Measurements from ENCODE around the gene IFT80.
A peak's percentile ranks its signal among the peaks of the same experiment; 100 is the strongest.

IFT80 gene

DNA sequence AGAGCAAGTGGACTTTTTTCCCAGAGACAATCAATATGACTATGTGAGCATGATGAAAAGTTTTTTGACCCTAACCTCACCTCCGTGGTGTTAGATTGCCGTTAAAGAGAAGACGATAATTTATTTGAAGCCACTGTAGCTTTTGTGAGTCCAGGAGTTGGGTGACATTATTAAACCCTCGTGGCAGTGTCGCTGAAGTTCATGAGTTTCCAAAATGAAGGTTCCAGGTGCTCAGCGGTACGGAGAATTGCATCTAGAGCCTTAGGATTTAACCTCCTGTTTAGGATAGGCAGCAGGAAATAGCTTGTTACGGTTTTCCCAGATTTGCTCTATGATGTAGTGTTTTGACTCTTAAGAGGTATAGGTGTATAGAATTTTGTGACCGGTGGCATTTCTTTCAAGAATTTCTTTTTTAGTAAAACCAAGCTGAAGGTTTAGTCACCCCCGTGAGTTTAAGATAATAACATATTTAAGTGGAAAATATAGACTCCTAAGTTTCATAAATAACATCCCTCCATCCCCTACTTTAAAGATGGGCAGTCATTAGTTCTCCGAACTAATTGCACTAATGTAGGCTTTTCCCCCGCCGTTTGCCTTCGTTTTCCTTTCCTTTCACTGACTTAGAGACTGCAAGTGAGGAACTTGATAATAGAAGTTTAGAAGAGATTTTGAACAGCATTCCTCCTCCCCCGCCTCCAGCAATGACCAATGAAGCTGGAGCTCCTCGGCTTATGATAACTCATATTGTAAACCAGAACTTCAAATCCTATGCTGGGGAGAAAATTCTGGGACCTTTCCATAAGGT is 2.5 kb upstream of the IFT80 start:
- DNase-seq (ENCODE audit: low read depth, low spot score): no peak
- peak overlapping the region; percentile 74 for H3K27ac ChIP-seq

DNA sequence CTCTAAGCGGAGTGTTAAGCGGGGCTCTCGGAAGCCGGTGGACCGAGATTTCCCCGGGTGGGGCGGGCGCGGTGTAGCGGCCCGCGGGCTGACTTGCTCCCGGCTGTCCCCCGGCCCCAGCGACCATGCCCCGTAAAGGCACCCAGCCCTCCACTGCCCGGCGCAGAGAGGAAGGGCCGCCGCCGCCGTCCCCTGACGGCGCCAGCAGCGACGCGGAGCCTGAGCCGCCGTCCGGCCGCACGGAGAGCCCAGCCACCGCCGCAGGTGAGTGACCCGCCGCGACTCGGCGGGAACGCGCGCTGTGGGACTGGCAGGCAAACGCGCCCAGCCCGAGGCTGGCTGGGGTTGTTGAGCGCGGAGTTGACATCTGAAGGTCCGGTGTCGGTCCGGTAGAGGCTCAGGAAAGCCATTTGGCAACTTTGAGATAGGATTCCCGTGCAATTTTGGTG is 1.7 kb upstream of the IFT80 start:
- DNase-seq (ENCODE audit: low read depth, low spot score): no peak
- peak overlapping the region; percentile 74 for H3K27ac ChIP-seq

DNA sequence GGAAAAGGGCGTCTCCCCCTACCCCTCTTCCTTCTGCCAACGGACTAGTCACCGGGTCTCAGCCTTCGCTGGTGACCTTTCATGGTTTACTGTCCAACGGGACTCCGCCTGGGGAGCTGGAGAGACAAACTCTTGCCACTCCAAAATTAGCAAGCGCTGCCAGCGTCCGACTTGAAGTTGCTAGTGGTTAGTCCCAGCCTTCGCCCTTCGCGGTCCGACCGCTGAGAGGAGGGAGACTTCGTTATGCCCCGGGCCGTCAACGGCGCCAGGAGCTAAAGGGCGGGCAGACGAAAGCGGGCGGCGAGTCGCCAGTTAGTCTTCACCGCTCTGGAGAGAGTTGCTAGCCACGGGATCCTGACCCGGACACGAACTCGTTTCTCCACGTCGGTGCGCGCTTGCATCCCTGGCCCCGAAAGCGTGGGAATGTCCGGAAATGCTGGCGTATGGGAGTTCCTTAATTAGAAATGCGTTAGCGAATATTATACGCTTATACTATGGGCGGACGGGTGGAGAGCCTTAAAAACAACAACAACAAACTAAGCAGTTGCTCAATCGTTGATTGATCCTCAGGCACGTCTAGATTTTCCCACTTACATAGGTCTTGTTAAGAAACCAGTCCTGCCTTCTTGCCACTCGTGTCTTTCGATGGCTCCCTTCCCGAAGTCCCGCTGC is 1.1 kb upstream of the IFT80 start:
- H3K27ac ChIP-seq: peak overlapping the region; percentile 74
- DNase-seq (ENCODE audit: low read depth, low spot score): no peak

DNA sequence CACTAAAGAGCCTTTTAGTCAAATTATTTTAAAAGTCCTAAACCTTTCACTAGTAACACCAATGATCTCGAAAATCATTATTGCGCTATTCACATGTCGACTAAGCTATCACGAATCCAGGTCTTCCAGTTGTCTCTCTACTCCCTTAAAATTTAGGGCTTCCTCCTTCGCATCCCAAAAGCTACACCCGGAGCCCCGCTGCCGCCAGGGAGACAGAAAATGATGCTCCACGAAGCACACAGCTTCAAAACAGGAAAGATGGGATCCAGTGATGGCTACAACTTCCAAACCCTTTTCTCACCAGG is 253 bp downstream of the IFT80 start:
- DNase-seq (ENCODE audit: low read depth, low spot score): no peak
- H3K27ac ChIP-seq: peak overlapping the region; percentile 74

DNA sequence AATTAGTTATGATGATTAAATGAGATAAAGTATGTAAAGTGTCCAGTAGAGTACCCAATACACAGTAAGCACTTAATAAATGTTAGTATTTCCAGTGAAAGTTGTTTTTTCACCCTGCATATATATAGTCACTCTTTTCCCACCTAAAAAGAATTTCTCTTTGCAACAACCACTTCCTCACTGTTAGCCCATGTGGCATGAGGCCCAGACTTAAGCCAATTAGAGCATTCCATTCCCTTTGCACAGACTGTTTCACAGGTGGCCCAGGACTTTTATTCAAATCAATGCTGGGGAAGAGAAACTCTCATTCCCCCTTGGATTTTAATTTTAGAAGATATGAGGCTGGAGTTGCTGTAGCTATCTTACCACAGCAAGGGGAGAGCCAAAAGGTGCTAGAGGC is 3.7 kb downstream of the IFT80 start:
- no peak for DNase-seq (ENCODE audit: low read depth, low spot score)
- H3K27ac ChIP-seq: no peak overlapping the region

DNA sequence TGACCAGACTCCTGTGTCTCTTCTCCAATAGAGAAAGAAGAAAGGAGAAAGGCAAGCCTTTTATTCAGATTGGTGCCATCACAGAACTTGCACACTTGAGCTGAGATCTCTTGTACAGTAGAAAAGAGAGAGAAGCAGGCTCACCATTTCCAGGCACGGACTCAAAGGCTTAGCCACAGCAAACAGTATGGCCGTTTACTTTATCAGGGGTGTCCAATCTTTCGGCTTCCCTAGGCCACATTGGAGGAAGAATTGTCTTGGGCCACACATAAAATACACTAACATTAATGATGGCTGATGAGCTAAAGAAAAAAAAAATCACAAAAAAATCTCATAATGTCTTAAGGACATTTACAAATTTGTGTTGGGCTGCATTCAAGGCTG is 5.0 kb downstream of the IFT80 start:
- H3K27ac ChIP-seq: no peak overlapping the region
- DNase-seq (ENCODE audit: low read depth, low spot score): no peak

DNA sequence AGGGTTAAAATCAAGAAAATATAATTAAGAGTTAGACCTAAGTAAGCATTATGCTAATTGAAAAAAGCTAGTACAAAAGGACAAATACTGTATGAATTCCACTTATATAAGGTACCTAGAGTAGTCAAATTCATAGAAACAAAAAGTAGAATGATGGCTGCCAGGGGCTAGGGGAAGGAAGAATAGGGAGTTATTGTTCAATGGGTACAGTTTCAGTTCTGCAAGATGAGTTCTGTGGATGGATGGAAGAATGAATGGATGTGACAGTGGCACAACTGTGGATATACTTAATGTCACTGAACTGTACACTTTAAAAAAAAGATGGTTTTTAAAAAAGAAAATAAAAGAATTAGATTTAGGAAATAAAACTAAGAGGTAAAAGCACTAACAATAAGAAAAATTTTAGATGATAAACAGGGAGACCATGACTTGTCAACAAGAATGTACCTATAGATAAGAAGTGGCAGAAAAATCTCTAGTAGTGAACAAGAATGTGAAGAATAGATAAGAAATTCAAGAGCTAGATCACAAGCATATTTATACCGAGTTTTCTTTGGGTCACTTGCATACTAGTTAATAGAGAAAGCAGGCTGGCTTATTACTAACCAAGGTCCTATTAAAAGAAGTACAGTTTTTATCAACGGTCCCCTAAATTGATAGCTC is 5.5 kb downstream of the IFT80 start:
- no peak overlapping the region for H3K27ac ChIP-seq
- no peak for DNase-seq (ENCODE audit: low read depth, low spot score)

DNA sequence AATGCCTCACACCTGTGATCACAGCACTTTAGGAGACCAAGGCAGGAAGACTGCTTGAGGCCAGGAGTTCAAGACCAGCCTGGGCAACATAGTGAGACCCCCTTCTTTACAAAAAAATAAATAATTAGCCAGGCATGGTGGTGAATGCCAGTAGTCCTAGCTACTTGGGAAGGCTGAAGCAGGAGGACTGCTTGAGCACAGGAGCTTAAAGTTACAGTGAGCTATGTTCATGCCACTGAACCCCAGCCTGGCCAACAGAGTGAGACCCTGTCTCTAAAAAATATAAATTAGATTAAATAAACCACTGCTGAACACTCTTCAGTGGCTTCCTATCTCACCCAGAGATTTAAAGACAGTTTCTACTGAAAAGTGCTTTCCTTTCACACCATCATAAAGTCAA is 6.2 kb downstream of the IFT80 start:
- DNase-seq (ENCODE audit: low read depth, low spot score): no peak
- H3K27ac ChIP-seq: no peak overlapping the region

DNA sequence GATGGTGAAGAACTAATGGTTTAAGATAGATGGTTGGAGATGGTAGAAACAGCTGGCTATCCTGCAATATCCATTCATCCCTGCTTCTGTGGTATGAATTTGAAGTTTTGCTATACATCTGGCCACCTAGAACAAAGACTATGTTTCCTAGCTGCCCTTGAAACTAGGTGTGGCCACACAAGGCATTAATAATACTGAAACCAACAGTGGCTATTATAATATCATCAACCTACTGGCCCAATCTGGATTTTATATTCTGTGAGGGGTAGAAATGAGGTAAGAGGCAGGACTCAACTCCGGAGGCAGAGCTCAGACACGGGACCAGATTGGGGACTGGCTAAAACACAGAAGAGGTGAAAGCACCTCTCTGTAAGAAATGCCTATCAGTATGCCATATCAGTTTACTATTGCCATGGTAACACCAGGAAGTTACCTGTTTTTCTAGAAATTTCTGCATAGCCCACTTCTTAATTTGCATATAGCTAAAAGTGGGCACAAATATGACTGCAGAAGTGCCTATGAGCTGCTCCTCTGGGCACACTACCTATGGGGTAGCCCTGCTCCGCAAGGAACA is 8.4 kb downstream of the IFT80 start:
- no peak for DNase-seq (ENCODE audit: low read depth, low spot score)
- H3K27ac ChIP-seq: no peak overlapping the region

DNA sequence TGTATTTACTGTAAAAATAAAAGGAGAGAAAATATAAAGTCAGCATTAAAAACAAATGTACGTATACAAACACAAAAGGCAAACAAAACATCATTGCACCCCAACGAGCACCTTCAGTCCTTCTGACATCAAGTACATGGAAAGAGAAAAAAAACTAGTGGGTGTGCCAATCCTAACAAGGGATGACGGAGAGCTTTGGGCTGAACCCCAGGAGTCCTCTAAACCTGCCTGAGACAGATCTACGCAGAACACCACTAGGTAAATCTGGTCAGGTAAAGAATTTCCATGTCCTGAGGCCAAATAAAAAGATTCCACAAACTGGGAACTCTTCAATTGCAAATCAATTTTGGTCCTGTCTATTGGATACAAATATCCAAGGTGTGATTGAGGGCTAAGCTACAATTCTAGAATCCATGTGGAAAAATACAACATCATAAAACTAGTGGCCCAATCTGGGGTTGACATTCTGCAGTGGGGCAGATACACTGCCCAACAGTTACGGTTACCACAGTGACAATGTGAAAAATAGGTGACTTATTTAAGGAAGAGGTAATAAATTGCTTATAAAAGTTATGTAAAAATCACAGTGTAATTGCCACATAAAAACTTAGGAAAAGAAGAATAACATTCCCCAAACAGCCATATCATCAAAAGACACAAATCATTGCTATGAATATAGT is 14.2 kb downstream of the IFT80 start:
- H3K27ac ChIP-seq: no peak overlapping the region
- DNase-seq (ENCODE audit: low read depth, low spot score): no peak

DNA sequence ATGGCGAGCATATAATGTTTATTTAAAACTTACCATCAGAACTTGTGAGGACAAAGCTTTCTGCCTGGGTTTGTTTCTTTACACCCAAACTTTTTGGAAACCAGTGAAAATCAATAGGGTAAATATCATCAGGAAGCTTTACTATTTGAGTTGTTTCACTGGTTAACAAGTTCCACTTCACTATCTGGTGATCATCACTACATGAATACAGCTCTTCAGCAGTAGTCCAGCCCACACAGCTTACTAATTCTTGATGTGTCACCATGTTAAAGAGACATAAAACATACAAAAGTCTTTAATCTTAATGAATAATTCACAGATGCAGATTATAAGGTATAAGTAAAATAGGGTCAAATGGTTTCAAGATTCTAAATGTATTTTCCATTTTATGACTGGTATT is 17.6 kb downstream of the IFT80 start:
- DNase-seq (ENCODE audit: low read depth, low spot score): no peak
- H3K27ac ChIP-seq: no peak overlapping the region

DNA sequence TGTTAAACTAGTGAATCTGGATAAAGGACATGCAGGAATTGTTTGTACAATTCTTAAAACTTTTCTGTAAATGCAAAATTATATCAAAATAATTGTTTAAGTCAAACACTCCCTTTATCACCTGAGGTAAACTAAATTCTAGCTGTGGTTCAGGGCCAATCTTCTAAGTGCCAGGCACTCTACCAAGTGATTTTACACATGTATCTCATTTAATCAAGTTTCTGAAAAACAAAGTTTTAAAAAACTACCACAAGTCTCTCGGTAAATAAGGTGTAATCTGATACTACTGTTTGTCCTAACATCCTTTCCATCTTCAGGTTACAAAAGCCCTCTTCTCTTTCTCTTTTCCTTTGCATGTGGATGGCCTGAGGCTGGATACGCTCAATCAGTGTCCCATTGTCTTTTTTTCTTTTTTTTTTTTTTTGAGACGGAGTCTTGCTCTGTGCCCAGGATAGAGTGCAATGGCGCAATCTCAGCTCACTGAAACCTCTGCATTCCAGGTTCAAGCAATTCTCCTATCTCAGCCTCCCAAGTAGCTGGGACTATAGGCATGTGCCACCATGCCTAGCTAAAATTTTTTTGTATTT is 19.3 kb downstream of the IFT80 start:
- H3K27ac ChIP-seq: no peak overlapping the region
- DNase-seq (ENCODE audit: low read depth, low spot score): no peak

DNA sequence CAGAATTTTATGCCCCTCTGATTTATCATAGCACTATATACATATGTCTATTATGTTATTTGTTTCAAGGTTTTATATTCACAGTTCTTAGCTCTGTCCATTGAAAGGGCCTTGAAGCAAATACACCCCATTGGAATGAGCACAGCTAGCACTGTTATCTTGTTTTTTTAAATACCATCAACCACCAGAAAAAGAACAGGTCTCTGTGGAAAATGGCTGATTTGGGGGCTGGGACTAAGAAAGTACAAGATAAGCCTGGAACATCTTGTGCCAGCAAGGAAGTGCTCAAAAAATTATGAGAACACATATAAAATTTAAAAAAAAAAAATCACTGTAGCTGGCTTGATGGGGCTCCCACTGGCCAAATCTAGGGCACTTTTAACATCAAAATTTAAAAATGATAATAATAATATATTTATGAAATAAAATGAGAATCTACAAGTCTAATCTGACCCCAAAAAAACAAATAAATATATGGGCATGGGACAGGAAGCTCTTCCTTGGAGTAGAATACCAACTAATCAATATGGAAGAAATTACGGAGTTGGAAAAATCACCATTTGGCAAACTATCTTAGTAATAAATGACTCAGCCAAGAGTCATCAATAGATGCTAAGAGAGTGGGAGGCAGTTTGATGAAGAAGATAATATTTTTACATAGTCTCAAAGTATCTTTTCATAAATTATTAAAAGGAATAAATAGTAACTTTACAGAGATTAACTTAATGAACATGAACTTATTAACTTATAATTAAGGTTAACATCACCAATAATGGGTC is 20.5 kb downstream of the IFT80 start:
- no peak overlapping the region for H3K27ac ChIP-seq
- DNase-seq (ENCODE audit: low read depth, low spot score): no peak

DNA sequence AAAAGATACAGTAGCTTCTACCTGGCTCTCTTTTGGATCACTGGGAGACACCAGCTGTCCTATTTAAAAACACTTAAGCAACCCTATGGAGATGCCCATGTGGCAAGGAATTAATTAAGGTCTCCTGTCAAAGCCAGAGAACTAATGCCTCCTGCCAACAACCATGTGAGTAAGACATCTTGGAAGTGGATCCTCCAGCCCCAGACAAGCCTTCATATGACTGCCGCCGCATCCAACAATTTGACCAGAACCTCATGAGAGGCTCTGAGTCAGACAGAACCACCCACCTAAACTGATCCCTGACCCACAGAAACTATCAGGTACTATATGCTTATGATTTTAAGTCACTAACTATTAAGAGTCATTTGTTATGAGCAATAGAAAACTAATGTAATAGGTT is 22.3 kb downstream of the IFT80 start:
- no peak overlapping the region for H3K27ac ChIP-seq
- no peak for DNase-seq (ENCODE audit: low read depth, low spot score)

DNA sequence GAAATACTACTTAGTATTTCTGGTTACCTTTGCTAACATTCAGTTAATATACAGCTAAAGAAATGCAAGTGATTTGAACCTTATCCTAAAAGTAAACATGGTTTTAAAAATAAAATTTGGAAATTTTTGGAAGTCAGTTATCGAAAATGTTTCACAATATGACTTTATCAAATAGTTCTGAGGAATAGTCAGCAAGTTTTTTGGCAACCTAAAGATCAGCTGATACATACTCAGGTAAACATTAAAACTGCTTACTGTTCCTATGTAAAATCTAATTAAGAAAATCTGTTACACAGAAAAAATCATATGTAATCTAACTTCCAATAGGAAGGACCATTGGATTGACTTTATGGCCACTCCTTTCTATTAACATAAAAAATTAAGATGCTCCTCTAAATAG is 24.1 kb downstream of the IFT80 start:
- no peak for DNase-seq (ENCODE audit: low read depth, low spot score)
- no peak overlapping the region for H3K27ac ChIP-seq

DNA sequence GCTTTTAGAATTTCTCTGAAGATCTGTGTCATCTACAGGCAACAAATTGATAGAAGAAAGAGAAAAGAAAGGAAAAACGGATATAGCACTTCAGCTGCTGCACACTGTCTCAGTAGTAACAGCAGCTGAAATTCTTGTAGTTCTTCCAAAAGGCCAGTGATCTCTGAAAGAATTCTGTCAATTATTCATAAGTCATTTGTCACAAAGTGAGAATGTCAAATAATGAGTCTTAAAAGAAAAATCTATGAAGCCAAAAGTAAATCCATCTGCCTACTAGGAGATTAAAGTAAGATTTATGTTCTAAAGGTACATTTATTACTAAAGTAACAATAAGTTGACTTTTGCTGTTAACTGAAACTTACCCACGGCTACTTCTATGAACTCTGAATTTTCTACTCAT is 24.6 kb downstream of the IFT80 start:
- no peak for DNase-seq (ENCODE audit: low read depth, low spot score)
- no peak overlapping the region for H3K27ac ChIP-seq

DNA sequence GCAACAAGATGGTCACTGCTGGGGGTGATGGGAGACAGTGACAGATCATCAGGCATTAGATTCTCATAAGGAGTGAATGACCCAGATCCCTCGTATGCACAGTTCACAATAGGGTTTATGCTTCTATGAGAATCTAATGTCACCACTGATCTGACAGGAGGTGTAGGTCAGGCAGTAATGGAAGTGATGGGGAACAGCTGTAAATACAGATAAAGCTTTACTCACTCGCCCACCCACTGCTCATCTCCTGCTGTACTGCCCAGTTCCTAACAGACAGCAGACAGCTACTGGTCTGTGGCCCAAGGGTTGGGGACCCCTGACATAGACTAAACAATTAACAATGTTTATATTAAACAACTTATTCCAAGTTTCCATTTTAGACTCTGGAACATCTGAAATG is 25.4 kb downstream of the IFT80 start:
- DNase-seq (ENCODE audit: low read depth, low spot score): no peak

DNA sequence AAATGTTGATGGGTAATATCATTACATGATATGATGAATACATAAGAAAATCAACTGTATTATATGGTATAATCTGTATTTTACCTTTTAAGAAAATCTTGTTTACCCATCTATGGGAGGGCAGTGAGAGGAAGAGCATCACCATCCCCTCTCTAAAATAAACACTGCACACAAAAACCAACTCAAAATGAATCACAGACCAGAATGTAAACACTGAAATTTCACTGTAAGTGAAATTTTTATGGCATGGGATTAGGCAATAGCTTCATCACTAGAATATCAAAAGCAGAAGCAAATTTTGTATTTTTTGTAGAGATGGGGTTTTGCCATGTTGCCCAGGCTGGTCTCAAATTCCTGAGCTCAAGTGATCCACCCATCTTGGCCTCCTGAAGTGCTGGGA is 26.2 kb downstream of the IFT80 start:
- no peak overlapping the region for H3K27ac ChIP-seq
- no peak for DNase-seq (ENCODE audit: low read depth, low spot score)

More for the DNA sequence above, 25.4 kb downstream of the IFT80 start:
- no peak overlapping the region for H3K27ac ChIP-seq

DNA sequence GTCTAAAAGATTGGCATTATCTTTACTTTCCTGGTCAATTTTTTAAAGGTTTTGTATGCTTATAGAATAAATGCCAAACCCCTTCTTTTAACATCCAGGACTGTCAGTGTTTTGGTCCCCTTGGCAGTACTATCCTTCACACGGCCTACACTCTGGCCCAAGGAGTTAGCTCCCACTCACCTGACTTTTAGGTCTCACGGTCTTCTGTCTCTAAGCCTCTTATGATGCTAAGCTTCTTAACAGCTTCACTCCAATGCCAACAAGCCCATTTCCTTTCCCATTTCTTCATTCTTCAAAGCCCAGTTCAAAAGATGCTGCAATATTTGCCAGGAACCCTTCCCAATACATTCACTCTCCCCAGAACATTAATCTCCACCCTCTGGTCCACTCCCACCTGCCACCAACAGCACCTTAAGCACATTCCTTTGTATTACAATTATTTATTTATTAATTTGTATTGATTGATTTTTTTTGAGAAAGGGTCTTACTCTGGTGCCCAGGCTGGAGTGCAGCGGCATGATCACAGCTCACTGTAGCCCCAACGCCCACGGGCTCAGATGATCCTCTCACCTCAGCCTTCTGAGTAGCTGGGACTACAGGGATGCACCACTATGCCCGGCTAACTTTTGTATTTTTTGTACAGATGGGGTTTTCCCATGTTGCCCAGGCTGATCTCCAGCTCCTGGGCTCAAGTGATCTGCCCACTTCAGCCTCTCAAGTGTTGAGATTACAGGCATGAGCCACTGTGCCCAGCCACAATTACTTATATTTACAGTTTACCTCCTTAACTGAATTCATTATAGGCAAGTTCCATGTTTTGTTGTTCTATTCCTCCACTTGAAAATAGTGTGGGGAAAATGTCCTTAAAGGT is 27.8 kb downstream of the IFT80 start:
- DNase-seq (ENCODE audit: low read depth, low spot score): no peak
- H3K27ac ChIP-seq: no peak overlapping the region

All from epithelial cell of prostate (primary cell).